Measurements from ENCODE around the gene WNT6.

The WNT6 gene

DNA sequence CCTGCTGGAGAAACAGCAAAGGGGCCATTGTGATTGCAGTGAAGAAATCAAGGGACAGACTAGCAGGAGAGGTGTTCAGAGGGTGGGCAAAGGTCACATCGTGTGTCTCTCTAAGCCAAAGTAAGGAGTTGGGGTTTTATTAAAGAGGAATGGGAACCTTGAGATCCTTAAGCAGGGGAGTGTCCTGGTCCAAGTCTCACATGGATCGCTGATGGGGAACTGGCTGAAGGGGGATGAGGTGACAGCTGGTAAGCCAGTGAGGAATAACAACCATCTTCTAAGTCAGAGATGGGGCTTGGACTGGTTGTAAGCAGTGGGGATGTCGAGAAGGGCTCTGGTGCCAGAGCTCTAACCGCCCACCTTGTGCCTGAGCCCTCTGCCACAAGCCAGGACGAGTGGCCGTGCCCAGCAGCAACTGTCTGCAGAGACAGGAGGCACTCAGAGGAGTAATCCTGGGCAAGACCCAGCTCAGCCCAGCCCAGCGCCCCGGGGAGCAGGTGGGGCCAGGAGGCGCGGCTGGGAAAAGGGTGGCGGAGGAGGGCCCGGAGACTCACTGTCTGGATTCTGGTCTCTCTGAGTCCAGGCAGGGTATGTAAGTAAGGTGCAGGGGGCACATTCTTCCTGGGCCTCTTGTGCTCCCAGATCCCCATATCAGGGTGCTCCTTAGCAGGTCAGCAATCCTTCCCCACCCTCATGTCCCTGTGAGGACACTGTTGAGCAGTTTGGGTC, 34.7 kb downstream of the WNT6 start:
- no peak for DNase-seq

DNA sequence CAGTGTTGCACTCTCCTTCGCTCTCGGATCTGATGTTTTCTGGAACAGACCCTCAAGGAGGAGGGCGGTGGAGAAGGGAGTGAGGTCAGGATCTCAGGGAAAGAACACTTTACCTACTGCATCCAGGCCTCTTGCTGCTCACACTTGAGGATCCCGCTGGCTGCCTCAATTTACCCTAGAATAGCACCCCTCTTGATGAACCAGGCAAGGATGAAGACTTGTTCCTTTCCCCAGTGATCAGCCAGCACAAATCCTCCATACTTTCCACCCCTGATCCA, 35.2 kb downstream of the WNT6 start:
- no peak for DNase-seq

DNA sequence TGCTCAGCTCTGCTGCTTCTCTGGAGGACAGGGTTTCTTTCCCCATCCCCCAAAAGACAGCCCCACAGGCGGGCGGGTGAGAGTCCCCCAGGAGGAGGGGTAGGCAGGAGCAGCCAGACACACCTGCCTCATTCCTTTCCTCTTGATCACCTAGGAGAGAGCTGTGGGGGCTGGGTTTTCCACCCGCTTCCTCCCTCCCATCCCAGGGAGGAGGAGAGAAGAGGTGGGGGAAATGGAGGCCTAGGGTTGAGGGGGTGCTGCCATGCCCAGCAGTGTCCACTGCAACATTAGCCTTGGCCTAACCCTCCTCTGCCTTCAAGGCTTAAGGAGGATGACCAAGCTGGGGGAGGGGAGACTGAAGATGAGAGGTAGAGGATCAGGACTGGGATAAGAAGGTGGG, 35.7 kb downstream of the WNT6 start:
- no peak for DNase-seq

DNA sequence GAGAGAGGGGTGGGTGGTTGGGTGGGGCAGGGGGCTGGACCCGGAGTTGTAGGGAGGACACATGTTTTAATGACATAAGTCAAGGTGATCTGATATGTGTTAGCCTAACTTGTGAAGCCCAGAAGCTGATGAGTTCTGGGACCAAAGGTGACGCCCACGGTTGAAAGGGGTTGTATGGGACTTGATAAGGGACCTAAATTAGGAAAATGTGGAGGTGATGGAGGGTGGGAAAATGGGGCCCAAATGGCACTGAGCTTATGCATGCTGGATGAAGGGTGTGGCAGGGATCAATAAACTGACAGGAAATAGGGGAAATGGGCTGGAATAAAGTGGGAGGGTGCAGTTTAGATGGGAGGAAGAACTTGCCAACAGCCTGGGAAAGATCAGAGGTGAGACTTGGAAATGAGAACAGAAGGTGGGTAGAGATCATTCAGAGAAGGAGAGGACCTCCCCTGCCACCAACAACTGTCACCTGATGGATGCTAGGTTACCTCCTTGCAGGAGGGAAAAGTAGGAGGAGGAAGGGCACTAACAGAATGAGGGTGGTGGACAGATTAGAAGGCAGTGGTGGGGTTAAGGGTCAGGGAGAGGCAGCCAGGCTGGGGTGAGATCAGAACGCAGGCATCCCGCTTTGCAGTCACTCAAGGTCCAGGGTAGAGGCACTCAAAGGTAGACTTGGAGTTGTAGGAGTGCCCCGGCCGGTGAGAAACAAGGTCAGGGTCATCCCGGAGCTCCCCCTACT, 36.3 kb downstream of the WNT6 start:
- no peak for DNase-seq

DNA sequence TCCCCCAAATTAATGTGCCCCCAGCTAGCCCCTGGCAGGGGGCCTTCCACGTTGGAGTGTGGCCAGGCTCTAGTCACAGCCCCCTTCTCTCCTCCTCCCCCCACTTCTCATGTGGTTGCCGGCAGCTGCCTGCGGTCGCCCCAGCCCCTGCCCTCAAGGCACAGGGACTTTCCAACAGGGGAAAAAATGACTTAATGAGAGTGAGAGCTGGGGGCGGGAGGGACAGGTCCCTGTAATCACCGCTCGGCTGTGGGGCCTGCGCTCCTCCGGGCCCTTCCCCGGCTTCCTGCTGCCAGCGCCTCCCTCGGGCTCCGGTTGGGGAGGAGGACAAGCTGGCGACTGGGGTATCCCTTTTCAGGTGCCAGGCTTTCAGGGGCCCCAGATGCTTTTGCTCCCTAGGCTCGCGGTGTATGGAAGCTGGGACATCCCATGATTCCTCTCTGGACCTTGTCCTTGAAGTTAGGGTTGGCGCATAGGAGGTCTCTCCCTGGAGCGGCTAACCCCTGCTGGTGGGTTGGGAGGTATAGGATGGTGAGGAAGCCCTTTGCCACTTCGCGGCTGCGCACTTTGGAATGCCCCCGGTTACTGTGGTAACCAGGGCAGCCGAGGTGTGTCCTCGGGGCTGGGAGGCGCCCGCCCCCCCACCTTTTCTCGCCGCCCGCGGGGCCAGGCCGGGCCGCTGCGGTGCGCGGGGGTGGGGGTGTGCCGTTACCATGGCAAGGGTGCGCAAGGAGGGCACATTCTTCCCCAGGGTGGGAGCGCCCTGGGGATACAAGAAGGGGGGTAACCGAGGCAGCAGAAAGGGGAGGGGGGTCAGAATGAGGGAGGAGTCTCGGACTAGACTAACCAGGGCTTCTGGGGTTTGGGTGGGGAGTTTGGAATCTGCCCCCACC, 37.1 kb downstream of the WNT6 start:
- peak; percentile 76 for DNase-seq

DNA sequence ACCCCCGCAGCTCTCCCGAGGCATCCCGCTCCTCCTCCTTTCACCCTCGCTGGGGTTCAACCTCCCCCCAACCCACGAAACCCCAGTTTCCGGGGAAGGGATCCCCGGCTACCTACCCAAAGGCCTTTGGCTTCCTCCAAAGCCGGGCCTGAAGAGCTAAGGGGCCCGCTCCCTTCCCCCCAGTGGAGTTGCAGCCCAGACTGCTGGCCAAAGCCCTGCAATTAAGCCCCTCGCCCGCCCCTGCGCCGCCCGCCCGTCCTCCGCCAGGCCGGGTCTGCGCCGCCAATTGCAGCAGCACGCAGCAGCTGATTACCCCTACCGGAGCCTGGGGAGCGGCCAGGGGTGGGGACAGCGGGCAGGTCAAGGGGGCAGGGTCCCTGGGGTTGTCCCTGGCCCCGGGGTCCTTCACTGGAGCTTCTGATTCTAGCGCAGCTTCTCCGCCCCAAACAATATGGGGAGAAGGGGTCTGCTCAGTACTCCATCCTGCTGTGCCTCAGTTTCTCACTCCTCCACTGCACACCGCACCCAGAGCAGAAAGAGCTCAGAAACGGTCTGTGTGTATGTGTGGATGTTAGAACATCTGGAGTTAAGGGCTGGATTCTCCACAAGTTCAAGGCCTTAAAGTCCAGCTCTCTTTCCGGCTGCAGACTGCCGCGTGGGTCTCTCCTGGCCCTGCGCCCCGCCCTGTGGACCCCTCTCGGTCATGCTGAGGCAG, 37.9 kb downstream of the WNT6 start:
- no peak for DNase-seq

DNA sequence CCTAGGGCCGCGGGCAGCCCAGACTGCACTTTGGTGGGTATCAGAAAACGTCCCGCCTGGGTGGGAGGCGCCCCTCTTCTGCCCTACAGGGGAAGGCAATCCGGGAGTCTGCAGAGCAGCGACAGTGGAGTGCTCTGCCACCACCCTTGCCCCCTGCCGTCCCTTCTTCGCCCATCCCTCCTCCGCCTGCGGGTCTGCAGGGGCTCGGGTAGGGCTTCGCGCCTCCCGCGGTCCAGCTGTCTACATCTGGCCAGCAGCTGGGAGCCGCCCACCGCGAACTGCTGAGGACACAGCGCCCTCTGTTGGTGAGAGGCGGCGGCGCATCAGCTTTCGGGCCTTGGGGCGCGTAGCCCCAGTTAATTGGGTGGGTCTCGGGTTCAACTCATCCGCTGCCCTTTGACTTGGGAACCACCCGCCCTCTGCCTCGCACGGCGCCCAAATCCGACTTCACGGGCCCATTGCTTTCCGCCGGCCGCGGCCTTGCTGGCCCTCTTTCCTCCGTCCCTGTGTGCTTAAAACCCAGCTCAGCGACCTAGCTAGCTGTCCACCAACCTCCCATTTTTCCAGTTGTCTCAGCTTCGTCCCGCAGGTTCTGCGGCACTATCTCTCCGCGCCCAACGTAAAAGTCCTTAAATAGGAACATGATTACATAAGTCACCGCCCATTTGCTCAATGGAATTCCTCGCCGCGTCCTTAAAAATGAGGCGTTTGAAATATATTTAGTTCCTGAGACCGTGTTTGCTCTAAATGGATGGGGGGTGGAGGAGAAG, 38.7 kb downstream of the WNT6 start:
- peak; percentile 83 for DNase-seq

DNA sequence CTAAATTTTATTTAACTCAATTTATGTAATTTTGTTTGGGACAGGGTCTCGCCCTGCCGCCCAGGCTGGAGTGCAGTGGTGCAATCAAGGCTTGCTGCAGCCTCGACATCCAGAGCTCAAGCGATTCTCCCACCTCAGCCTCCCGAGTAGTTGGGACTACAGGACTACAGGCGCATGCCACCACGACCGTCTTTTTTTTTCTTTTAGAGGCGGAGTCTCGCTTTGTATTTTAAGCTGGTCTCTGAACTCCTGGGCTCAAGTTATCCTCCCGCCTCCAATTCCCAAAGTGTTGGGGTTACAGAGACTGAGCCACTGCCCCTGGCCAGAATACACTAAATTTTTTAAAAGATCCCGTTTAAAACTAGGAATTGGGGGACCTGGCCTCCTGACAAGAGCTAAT, 39.5 kb downstream of the WNT6 start:
- DNase-seq: no peak

DNA sequence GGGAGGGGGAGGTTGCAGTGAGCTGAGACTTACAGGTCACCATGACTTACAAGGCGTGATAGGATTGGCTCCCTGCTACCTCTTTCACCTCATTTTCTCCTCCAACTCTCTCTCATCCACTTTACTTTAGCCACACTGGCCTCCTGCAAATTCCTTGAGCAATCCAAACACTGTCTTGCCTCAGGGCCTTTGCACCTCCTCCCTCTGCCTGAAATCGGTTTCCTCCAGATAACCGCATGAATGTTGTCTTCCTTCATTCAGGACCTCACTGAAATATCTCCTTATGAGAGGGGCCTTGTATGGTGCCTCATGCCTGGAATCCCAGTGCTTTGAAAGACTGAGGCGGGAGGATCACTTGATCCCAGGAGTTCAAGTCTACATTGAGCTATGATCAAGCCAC, 42.8 kb downstream of the WNT6 start:
- DNase-seq: no peak

DNA sequence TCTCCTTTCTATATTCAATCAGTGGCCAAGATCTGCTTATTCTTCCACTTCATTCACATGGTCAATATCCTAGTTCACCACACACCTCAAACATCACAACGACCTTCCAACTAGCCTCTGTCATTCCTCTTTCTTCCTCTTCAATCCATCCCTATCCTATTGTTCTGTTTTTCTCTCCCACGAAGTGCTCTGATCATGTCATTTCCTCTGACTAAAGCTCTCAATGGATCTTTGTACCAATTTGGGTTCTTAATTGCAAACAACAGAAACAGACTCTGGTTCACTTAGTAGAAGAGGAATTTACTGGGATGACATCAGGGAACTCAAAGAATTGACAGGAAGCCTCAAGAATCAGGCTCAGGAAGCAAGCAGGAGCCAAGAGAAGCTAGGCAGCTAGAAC, 44.6 kb downstream of the WNT6 start:
- no peak for DNase-seq

DNA sequence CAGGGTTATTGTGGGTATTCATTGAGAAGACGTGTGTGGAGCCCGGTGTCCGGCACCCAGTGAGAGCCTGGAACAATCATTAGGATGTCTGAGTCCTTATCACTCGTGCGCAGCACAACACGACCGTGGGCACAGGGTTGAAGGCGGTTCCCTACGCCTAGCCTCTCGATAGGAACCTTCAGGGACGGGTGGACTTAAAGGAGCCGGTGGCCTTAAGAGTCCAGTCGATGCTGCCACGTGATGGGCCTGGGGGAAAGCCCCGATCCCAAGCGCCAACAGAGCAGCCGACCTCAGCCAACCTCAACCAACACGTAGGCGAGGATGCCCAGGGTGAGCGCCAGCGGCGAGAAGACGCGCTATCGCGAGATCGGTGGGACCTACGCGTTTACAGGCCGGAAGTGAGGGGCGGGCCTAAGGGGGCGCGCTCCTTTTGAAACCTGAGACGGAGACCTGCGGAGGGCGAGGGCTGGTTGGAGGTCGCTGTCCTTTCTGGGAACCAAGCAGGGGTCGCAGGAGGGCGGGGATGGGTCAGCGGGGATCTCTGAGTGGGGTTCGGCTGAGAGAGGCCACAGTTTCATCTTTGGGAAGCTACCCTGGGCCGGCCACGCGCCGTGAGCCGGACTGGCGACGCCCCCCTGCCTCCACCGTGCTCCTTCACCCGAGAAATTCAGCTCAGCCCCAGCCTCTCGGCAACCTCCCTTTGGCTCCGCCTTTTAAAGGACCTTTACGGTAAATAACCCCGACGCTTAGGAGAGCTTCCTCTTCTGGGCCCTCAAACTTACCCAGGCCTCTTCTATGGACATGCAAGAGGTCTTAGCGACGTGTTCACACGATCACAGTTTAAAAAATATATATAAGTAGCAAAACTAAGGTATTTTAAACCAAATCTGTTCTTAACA, 49.4 kb downstream of the WNT6 start:
- DNase-seq: peak; percentile 89

DNA sequence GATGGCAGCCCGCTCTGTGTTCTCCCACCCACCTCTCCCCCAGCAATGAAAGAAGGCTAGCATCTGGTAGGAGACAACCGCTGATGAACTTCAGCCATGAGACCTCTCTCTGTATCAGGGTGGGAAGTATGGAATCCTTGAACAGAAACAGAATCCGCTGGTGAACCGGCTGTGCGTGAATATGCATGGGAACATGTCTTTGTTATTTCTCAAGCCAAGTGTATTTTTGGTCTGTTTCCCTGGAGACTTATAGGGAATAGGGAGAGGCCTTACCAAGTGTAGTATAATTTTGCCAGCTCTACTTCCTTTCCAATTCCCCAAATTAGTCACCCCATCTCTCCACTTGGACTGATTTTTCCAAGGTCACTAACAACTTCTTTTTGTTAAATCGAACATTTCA, 51.1 kb downstream of the WNT6 start:
- no peak for DNase-seq

DNA sequence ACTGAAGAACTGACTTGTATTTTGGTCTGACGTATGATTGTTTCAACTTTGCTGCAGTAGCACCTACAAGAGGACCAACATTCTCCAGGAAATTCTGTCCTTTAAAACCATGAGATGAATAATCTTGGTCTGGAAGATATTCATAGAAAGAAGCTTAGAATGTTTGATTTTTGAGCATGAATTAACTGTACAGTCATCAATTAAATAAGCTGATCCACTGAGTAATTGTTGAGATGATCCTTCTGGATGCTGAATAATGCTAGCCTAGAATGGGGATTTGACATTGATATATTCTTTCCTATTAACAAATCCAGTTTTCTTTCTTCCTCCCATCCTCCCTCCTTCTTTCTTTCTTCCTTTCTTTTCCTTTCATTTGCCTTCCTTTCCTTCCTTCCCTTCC, 60.9 kb downstream of the WNT6 start:
- no peak for DNase-seq
